Superior temporal gyrus (tissue), 1 donor: ENCODE data around the gene GSDME.

Experiments
- DNase-seq: peaks from one replicate; pipeline ENCODE4 v3.0.0-alpha.2; 2016; ENCODE audit errors: extremely low spot score

GSDME gene

DNA sequence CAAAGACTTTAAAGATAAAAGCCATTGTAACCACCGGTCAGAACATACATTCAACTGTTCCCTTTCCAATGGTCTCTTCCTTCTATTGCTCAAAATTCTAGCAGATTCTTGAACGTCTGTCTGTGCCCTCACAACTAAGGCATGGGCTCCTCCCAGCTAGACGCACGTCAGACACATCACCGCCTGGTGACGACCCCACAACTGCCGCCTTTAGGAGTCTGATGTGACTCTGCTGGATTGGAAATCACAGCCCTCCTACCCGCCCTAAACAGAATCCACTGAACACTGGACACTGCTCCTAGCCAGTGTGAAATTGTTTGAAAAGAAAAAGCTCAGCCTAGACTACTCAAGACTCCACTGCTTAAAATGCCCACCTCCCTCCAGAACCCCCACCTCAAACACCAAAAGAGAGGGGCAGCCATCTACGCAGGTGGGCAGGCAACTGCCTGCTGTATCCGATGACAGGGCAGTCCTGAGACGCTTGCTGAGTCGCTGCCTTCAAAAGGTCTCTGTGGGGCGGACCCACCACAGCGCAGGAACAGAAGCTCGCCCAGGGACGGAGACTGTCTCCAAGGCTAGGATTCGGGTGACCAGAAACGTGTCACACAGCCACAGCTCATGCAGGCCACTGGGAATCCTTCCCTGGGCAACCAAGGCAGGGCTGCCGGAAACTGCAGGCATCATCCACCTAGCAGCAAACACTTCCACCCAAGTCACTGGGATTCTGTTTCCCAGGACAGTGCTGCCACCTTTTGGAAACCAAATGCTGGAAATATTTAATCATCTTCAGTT is 34.7 kb downstream of the GSDME start:
- peak; percentile 75 for DNase-seq

DNA sequence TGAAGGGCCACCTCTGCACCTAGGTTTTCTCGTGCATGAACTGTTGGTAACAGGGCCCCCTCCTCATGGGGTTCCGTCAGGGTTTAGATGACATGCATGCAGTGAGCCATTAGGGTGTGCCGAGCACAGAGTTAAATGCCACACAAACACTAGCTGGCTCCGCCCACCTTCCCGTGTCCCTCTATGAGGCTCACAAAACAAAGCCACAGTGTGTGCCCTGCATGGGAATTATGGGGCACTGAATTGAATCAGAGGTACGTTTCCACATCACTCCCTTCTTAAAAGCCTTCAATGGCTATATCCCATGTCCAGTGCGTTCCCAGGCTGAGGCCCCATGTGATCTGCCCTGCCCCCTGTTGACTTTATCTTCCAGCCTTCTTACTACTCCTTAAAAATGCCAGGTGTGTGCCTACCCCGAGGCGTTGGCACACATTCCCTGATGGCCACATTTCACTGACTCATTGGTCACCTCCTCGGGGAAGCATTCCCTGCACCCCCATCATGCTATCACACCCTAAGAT is 35.7 kb downstream of the GSDME start:
- DNase-seq: no peak

DNA sequence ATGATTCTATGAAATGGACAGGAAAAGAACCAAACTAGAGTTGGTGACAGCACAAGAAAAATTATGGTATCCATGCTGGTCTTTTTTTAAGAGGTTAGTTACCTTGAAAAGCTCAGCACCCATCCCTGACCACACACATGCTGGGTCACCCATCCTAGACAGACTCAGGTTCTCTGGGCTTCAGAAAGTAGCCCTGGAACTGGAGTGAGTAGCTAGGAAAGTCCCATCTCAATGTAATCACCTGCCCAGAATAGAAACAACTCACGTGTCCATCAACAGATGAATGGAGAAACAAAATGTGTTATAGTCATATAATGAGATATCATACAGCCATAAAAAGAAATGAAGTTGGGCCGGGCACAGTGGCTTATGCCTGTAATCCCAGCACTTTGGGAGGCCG is 37.0 kb downstream of the GSDME start:
- DNase-seq: no peak

DNA sequence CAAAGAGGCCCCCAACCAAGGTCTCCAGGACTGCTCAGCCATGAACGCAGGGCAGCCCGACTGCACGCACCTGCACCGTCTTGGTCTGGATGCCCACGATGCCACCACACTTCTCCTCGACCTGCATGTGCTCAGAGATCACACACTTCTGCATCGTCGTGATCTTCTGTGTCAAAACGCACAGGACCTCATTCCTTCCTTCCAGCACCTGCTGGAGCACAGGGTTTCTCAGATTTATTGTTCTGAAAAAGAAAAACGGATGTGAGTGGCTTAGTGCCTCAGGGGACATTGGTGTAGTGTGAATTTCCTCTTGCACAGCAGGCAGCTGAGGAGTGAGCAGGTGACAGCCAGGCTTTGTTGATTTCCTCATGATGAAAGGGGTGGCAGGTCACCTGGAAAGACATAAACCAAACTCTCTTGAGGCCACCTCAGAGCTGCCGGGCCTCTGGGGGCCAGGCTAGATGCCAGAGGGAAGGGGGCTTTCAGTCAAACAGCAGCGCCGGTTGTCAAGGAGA is 38.2 kb downstream of the GSDME start:
- DNase-seq: no peak

DNA sequence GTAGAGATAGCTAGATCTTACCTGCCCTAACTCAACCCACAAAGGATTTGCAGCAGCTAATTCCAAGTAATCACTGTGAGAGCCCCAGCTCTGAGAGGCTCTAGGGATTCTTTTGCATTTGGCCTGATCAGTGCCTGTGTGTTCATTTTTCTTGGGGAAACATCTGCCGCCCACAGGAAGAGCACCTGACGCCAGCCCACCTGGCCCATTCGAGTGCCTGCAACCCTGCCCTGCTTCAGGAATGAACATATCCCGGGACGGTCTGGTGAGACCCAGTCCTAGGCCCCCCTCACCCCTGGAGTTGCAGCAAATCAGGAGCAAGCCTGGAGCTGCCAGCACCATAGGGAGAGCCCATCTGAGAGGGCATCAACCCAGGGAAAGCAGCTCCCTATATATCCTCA is 38.8 kb downstream of the GSDME start:
- no peak for DNase-seq

DNA sequence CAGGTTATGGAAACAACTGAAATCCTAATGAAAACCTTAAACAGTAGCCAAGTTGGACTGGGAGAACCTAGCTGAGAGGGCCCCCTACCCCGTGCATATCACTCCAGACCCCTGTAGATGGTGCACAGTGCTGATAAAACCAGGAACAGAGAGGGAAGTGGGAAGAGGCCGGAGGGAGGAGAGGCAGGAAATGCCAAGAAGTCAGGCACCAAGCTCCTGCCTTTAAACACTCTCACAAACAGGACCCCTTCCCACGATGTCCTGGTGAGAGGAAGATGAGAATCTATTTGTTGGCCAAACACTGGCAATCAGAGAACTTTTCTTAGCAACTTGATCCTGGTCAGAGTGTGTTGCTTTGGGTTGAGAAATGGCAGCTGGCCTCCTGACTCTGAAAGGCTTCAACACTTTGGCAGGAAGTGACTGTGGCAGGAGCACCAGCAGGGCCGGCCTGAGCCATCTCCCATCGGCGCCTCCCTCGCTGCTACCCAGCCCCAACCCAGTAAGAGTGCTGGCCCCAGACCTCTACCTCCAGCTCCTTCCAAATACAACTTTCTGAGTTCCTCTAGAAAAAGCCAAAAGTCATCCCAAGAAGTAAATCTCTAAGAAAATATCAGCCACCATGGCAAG is 39.5 kb downstream of the GSDME start:
- no peak for DNase-seq

DNA sequence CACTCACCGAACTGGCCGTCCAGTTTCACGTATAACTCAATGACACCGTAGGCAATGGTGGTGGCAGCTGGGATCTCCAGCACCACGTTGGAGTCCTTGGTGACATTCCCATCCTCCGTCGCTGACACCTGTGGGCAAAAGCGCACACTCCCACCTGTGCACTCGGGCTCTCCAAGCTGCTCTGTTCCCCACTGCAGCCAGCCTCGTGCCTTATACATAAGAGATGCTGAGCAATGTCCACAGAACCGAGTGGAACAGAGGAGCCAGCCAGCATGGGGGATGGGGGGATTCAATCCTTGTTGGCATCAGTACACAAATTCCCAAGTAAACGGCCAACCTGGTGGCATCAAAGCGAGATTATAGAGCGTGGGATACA is 40.0 kb downstream of the GSDME start:
- no peak for DNase-seq

DNA sequence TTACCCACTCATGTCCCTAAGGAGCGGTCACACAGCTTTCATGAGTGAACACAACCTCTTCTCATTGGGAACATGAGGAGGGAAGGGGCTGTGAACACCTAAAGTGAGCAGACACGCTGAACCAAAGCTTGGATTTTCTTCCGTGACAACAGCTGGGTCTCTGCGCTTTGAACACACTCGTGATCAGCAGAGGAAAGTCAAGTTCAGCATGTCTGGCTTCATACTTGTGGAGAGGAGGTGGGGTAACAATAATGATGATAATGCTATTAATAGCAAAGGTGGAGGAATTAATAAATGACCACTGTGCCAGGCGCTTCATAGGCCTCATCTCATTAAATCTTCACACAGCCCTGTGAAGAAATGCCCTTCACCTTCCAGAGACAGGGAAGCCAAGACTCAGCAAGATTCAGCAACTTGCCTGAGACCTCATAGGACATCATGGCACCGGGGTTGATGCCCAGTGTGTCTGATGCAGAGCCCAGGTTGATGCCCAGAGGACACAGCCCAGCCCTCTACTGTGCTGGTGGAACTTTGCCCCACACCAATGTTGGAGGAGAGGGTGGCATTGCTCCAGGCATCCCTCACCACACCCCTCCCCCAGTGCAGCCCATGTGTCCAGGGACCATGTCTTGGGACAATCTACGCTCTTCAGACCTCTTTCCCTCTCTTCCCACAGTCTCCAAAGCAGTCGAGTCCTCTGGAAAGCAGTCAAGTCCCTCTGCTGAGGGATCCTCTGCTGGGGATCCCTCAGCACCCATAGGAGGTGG is 40.6 kb downstream of the GSDME start:
- DNase-seq: no peak

DNA sequence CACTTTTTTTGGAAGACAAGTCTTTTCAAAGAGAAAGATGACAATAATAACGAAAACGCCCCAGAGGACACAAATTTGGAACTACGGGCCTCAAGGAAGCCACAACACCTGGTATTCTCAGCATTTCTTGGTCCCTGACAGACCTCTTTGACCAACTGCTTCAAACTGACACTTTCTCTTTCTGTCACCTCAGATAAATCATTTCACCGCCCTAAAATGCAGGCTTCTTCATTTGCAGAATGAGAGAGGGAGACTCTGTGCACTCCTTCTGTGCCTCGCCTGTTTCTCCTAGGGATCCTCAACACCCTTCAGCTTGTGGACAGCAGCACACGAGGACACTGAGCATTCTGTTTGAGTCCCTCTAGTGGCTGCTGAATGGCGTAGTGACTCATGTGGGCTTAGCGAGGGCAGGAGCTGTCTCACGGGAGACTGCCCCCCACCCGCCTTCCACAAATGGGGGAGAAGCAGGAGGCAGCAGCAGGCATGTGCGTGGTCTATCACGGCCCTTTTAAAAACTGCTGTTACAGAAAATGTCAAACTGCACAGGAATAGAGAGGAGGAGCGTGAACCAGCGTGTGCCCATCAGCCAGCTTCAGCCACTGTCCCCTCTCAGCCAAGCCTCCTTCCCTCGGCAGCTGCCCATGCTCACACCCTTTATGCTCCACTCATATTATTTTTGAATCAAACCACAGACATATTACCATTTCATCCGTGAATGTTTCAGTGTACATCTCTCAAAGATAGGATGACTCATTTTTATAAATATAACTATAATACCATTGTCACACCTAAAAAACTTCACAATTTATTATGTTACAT is 41.4 kb downstream of the GSDME start:
- peak; percentile 76 for DNase-seq

DNA sequence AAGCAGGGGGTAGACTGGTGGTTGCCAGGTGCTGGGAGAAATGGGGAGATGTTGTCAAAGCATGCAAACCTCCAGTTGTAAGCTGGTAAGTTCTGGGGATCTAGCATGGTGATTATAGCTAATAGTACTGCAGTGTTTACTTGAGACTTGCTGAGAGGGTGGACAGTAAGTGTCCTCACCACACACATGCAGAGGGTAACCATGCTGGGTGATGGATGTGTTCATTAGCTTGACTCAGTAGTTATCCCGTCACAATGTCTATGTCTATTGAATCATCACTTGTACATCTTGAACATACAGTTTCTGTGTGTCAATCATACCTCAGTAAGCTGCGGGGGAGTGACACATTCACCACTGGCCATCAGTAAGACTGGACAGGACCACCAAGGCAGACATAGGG is 42.1 kb downstream of the GSDME start:
- no peak for DNase-seq

DNA sequence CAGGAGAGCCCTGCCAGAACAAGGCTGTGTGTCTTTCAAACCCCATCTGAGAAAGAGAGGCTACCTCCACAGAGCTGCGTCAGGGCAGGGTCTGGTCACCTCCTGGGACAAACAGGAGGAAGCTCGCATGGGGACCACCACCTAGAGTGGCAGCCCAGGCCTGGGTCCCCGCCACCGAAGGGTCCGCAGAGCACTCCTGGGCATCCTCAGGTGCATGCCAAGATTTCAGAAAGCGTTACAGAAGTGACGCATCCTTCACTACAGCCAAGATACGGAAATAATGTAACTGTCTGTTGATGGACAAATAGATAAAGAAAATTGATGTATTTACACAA is 42.6 kb downstream of the GSDME start:
- no peak for DNase-seq

DNA sequence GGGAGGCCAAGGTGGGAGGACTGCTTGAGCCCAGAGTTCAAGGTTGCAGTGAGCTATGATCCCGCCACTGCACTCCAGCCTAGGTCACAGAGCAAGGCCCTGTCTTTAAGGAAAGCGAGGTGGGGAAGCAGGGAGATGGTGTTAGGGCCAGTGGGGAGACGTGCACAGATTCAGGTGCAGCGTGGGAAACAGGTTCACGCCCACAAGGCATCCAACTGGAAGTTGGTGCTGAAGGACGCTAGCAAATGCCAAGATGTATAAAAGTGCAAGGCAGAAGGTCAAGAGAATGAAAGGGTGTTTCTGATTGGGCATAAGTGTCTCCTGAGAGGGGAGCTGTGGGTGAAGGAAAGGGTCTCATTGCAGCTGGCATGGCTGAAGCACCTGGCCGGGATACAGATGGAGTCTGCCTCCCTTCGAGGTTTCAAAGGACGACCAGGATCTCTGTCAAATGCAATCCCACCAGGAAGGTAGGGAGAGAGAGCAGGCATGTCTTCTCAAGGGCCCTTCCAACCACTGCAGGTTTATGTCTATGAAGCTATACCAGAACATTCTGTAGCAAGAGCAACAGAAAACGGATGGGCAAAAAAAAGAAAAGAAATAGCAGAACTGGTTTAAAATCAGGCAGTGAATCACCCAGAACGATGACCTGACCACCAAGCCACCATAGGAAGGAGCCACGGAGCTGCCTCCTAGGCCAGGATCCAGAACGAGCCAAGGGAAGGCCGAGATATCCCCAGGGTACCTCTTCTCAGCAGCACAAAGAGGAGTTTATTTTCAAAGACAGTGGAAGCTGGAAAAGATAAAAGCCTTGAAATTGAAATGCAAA is 43.2 kb downstream of the GSDME start:
- DNase-seq: no peak

DNA sequence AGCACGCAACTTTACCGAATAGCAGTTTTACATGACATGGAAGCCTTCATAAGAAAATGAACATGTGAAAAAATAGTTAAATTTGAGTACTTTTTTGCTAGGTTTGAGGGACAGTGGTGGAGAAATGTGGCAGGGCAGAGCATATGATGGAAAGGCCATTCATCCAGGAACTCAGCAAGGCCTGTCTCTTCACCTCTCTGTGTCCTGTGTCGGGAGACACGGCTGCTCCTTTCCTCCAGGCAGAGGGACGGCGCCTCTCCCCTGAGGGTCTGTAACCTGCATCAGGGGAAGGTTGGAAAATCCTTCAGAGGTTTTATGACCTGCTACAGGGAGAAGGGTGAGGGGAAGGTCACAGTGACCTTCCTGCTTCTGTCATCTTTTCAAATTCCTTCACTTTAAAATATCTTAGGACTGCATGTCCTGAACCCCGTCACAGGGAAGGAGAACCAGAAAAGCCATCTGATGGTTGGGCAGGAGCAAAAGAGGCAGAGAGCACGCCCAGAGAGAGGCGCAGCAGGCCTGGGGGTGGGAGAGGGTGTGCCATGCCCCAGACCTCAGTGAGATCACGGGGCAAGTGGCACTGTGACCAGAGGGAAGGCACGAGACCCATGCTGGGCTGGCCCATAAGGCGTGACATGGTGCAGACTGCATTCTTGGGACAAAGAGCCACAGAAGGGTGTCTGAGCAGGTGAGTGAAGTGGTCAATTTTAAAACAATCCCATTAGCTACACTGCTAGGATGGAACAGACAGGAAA is 44.0 kb downstream of the GSDME start:
- DNase-seq: no peak

DNA sequence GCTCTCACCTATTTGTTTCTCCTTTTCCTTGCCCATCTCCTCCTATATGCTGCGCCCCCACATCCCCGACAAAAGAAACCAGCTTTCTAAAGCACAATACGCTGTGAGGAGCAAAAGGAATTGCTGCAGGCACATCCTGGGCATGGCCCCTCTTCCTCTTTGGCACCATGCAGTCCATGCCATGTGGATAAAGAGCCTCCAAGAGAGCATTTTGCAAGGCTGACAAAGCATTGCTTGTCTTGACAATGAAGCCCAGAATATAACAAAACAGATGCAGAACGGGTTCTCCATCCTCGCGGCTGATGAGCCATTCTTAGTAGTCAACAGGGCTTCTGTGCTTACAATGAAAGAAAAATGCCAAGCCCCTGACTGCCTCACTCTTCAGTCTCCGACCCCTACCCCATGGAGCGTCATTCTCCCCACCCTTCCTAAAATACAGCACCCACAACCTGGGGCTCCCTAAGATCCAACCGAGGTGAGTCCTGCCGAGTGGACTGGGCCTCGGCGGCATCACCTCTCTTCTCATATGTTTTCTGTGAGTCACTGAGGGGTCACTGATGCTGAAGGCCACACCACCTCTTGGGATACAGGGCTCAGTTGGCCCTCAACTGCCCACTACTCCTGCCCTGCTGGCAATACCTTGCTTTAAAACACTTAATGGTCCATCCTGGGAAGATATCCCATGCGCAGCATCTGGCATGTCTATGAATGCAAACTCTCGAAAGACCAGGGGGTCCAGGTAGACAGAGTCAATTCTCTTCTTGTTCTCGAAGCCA is 47.5 kb downstream of the GSDME start:
- DNase-seq: peak; percentile 51

DNA sequence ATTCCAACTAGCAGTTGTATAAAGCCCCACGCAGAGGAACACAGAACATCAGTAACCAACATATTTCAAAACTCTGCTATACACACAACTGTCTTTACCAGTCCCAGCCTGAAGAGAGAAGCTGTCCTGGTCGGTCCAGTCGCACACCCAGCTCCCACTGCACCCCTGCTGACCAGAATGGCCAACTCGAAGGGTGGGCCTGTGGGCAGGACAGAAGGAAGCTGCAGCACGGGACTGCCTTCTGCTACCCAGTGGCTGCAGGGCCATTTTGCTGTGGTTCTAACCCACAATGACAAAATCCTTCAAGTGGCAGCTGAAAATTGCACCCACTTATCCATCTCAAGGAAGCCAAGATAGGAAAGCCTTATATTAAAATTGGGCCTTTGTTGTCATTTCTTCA is 48.2 kb downstream of the GSDME start:
- DNase-seq: no peak

DNA sequence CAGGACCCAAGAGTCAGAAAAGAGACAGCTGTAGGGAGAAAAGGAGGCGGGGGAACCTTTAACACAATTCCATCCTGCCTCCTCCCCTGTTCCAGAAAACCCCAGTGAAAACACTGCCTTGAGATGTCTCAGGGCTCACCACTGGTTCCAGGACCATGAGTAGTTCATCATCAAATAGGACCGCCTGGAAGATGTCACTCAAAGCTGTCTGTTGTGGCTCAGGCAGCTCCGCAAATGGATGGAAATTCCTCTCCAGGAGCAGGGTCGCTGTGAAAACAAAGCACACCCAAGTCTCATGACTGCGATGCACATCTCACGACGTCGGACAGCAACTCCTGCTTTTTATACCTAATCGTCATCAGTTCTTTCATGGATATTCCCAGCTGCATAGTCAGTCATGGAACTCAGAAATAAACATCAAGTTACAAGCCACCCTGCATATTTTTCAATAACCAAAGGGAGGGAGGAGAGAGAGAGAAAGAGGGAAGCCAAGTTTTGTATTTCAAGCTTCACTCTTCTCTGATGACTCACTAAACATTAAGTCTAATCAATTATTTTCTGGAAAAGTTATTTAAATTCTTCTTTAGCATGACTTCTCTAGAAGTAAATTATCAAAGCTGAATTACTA is 49.2 kb downstream of the GSDME start:
- DNase-seq: no peak

DNA sequence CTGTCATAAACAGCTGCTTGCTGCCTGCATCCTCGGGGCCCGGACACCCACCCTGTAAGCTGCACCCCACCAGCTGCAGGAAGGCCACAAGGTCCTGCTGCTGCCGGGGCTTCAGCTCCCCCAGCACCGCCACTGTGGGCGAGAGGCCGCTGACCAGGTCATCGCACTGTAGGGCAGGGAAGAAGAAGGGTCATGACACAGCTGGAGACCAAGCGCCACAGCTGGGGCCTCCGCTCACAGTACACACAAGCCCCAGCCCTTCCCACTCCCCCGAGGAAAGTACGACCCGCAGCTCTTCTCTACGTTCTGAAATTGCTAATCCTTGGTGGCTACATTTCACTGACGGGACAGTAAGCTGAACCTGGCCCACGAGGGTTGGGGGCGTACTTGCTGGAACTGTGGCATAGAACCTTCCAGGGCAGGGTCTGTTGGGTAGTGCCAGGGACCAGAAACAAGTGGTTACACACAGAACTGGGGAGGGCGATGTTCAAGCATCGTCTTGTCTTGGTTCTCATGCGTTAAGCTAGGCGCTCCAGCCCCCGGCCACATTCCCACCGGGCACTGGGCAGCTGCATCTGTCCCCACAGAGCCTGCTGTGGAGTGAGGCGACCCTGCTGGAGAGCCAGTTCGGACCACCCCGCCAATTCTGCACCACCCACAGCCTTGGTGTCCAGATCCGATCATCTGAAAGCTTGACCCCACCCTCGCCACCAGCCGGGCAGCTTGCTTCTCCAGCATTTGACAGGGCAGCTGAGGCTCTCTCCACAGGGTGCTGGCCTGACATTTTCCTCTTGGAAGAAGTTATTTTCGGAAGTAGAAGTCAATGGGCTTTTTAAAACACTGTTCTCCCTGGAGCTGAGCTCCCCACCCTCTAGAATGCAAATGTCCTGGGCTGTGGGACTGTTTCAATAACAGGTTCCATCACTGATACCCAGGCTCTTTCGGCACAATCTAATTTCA is 50.8 kb downstream of the GSDME start:
- DNase-seq: no peak
